Activated T-helper 1 cell treated with Interleukin-2 at 50 U/mL for 16 hours (primary cell): ENCODE measurements around the gene MMP19.

Source experiments
- DNase-seq: peaks from one replicate; pipeline ENCODE4 v3.0.0-alpha.2; 2020; ENCODE audit warnings: low read depth

MMP19 gene

DNA sequence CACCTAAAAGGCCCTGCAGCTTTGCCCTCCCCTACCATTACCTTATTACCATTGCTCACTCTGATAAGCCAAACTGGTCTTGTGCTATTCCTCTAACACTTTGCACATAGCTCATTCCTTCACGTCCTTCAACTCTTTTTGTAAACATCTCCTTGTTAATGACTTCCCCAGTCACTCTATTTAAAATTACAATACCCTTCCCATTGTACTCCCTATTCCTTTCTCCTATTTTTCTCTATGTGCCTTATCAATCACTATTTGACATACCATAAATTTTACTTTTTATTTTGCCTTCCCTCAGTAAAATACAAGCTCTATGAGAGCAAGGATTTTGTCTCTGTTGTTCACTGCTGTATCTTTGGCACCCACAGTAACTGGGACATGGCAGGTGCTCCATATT lies 30.6 kb downstream of the MMP19 start:
- no peak for DNase-seq

DNA sequence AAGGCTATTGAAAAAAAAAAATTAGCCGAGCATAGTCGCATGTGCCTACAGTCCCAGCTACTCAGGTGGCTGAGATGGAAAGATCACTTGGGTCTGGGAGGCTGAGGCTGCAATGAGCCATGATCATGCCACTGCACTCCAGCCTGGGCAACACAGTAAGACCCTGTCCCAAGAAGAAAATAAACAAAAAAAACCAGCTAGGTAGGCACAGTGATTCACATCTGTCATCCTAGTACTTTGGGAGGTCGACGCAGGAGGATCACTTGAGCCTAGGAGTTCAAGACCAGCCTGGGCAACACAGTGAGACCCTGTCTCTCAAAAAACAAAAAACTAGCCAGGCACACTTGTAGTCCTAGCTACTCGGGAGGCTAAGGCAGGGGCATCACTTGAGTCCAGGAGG lies 33.5 kb downstream of the MMP19 start:
- no peak for DNase-seq

DNA sequence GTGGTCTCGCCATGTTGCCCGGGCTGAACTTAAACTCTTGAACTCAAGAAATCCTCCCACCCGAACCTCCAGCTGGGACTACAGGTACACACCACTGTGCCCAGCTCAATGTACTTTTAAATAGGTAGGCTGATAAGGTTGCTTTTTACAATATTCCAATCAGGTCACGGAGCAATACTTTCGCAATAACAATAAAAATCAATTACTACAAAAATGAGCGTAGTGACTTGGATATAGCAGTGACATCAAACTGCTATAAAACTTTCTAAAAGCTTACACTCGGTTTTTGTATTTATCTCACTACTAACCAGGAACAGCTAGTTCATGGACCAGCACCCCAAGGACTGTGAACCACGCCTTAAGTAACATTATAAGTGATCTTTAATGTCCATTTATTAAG lies 35.8 kb downstream of the MMP19 start:
- DNase-seq: no peak

DNA sequence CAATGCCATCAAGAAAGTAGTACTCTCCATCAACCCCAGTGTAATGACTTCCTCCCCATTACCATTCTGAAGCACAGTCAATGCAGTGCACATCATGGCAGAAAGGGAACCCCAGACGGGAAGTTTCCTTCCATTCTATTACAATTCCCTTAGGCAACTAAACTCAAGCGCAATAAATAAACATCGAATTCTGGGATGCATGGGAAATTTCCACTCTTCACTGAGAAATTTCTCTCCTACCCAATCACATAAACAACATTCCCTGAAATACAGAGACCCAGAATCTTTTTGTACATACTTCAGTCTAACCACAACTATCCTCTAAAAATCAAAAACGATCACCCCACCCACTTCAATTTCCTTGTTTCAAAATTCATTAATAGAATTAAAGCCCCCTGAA lies 45.2 kb downstream of the MMP19 start:
- no peak for DNase-seq

DNA sequence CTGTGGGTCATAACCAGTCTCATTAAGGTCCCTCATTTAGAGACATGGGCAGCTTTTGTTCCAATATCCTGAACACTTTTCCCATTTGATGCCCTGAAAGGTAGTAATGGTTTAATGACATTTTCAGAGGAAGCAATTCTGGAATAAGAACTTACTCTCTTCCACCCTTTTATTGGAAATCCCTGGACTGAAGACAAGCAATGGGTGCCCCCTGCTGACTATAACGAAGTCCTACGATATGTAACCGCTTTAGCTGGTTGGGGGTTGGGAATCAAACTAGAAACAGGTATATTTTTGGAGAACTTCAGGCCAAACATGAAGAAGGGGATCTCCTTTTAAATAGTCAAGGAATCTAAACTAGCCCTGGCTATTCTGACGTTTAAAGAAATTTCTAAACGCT lies 45.7 kb downstream of the MMP19 start:
- DNase-seq: no peak

DNA sequence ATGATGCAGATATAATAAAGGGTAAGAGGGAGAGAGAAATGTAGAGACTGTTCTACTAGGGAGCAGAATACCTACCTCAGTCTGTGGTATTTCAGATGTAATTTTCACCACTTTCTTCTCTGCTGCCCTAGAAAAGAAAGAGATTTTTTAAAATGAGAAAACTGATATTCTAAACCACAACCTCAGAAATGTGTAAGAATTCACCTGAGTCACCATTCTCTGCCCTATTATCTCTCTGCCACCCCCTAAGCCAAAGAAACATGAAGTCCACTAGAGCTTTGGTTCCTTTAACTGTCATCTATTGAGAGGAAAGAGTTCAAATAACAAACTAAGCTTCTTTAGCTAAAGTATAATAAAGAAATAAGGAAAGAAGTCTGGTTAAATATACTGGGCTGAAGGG lies 46.8 kb downstream of the MMP19 start:
- DNase-seq: no peak

DNA sequence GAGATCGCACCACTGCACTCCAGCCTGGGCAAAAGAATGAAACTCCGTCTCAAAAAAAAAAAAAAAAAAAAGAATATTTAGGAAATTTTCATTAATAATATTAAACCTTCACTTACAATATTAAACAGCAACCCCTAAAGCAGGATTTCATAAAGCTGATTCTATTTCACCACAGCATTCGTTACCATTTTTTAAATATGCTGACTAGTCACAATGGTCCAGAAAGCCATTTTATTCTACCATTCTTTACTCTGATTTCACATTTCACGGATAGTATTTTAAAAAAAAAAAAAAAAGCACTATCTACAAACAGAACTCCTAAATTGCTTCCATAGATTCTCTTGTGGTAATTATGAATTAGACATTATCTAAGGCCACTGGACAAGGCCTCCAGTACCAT lies 52.8 kb downstream of the MMP19 start:
- no peak for DNase-seq

DNA sequence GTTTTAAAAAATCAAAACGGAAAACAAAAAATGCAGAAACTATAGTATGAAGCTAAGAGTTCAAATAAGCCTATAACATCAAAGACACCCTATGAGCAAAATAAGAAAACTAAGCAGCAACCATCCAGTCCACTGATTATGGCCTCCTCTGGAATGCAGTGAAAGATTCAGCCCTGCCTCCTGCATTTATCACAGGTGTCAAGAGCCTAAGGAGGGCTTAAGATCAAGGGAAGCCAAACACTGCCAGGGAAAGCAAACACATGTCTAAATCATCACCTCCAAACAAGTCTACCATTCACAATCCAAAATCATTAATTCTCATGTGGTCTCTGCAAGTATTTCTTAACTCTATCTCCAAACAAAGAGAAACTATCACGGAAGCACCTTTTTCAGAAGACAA lies 53.6 kb downstream of the MMP19 start:
- no peak for DNase-seq

DNA sequence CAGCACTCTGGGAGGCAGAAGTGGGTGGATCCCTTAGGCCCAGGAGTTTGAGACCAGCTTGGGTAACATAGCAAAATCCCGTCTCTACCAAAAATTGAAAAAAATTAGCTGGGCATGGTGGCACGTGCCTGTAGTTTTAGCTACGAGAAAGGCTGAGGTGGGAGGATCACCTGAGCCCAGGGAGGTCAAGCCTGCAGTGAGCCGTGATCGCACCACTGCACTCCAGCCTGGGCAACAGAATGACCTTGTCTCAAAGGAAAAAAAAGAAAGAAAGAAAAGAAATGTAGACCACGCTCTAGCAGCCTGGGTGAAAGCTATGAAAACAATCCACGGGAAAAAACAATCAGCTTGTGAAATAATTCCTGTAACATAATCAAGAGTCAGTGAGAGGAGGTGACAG lies 54.2 kb downstream of the MMP19 start:
- DNase-seq: no peak
